ENCODE results near the gene GAP43. TPM values are rescaled to one million over a fixed set of nuclear protein-coding genes. Genes with fewer than 3 reads are reported as not detected.

GAP43 gene
- total RNA-seq, 2 experiments from 2014 or later = not detected

DNA sequence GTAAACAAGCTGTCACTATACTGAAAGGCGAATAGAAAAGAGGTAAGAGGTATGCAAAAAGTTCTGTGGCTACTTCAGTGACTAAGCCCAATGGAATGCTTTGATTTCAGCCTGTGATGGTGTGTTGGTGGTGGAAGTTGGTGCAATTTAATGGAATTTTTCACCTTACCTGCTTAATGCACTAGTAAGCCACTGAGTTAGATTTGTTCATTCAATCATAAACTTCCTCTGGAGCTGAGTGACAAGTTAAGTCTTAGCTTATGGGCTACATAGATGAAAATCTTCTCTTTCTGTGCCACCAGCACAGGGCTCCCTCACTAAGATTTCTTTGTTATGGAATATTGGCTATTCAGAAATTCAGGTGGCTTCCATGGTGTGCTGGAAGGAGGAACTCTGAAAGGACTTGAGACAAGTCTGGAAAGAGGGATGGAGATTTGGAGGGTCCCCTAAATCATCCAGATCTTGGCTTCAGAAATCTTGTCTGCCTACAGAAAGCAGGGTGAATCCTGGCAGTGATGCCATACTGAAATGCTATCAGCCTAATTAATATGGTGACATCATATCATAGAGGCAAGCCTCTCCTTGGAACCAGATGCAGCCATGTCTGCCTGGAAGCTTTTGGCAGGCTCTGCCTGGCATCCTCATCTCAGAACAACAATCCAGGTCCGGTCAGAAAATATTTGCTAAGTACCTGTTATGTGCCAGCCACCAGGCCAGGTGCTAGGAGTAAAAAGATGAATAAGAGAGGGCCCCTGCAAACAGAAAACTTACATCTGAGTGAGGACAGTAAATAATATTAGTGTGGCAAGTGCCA lies 8.1 kb upstream of the GAP43 start:
- ATAC-seq (ENCODE audit: low read depth) = no peak
- no peaks in the 10 kb centered on the region for H3K9me3 Mint-ChIP-seq
- H3K4me1 Mint-ChIP-seq = peaks cover 1% of the 10 kb centered on the region
- no peak overlapping the region for H3K4me3 Mint-ChIP-seq
- H3K36me3 Mint-ChIP-seq = no peaks in the 10 kb centered on the region
- no peak overlapping the region for H3K27ac Mint-ChIP-seq
- DNase-seq = no peak
- peaks cover 16% of the 10 kb centered on the region for H3K27me3 Mint-ChIP-seq
- POLR2A ChIA-PET = no interaction called here

GRCh38 chr3:115616461-115616860 lies 6.8 kb upstream of the GAP43 start:
- no peak overlapping the region for H3K4me3 Mint-ChIP-seq
- H3K9me3 Mint-ChIP-seq = no peaks in the 10 kb centered on the region
- H3K27me3 Mint-ChIP-seq = peaks cover 9% of the 10 kb centered on the region
- peaks cover 1% of the 10 kb centered on the region for H3K4me1 Mint-ChIP-seq
- POLR2A ChIA-PET = no interaction called here
- ATAC-seq (ENCODE audit: low read depth) (no peak), DNase-seq (no peak)
- H3K36me3 Mint-ChIP-seq = no peaks in the 10 kb centered on the region
- H3K27ac Mint-ChIP-seq = no peak overlapping the region

- H3K27me3 Mint-ChIP-seq = peaks cover 14% of the 10 kb centered on the region
- POLR2A ChIA-PET = no interaction called here
- no peaks in the 10 kb centered on the region for H3K36me3 Mint-ChIP-seq
- H3K27ac Mint-ChIP-seq = no peak overlapping the region
- no peaks in the 10 kb centered on the region for H3K9me3 Mint-ChIP-seq
- H3K4me3 Mint-ChIP-seq = no peak overlapping the region
- H3K4me1 Mint-ChIP-seq = peaks cover 1% of the 10 kb centered on the region
- no peak for ATAC-seq (ENCODE audit: low read depth)
- no peak for DNase-seq
Observed at GRCh38 chr3:115617591-115617990, 5.7 kb upstream of the GAP43 start.

- DNase-seq (no peak), ATAC-seq (ENCODE audit: low read depth) (no peak)
- Mint-ChIP-seq H3K4me3 (peak overlapping the region; percentile 25), H3K27me3 (peaks cover 55% of the 10 kb centered on the region), H3K9me3 (no peaks in the 10 kb centered on the region), H3K27ac (no peak overlapping the region), H3K36me3 (no peaks in the 10 kb centered on the region), H3K4me1 (peaks cover 11% of the 10 kb centered on the region)
- POLR2A ChIA-PET = no interaction called here
Observed at GRCh38 chr3:115624029-115624741, 875 bp downstream of the GAP43 start.

- POLR2A ChIA-PET = no interaction called here
- peak overlapping the region; percentile 15 for H3K27ac Mint-ChIP-seq
- no peak overlapping the region for H3K4me3 Mint-ChIP-seq
- H3K36me3 Mint-ChIP-seq = no peaks in the 10 kb centered on the region
- DNase-seq (no peak), ATAC-seq (ENCODE audit: low read depth) (no peak)
- H3K27me3 Mint-ChIP-seq = peaks cover 55% of the 10 kb centered on the region
- H3K4me1 Mint-ChIP-seq = peaks cover 11% of the 10 kb centered on the region
- H3K9me3 Mint-ChIP-seq = no peaks in the 10 kb centered on the region
Observed at GRCh38 chr3:115624901-115625300, 1.6 kb downstream of the GAP43 start.

DNA sequence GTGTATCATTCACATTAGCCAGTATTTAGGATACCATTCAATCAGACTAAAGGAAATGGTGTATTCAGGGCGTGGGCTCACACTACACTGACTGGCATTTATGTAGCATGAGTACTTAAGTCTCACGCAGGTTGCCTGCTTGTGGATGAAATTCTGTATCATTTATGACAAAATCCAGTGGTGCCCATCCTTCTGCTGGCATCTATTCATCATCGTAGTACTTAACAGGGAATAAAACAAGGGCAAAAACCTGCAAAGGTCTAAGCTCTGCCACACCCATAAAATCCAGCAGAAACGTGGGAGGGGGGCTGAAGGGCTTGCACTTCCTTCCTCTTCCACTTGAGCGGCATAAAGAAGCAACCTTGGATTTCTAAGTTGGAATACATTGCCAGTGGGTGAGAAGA lies 2.7 kb downstream of the GAP43 start:
- POLR2A ChIA-PET = no interaction called here
- DNase-seq (no peak), ATAC-seq (ENCODE audit: low read depth) (no peak)
- Mint-ChIP-seq H3K9me3 (no peaks in the 10 kb centered on the region), H3K27me3 (peaks cover 55% of the 10 kb centered on the region), H3K27ac (no peak overlapping the region), H3K36me3 (no peaks in the 10 kb centered on the region), H3K4me1 (peaks cover 11% of the 10 kb centered on the region), H3K4me3 (no peak overlapping the region)

GRCh38 chr3:115626721-115627120 lies 3.4 kb downstream of the GAP43 start:
- DNase-seq (no peak), ATAC-seq (ENCODE audit: low read depth) (no peak)
- POLR2A ChIA-PET = no interaction called here
- Mint-ChIP-seq H3K4me3 (no peak overlapping the region), H3K36me3 (no peaks in the 10 kb centered on the region), H3K27me3 (peaks cover 55% of the 10 kb centered on the region), H3K9me3 (no peaks in the 10 kb centered on the region), H3K27ac (no peak overlapping the region), H3K4me1 (peaks cover 11% of the 10 kb centered on the region)

- ATAC-seq (ENCODE audit: low read depth) = no peak
- H3K36me3 Mint-ChIP-seq = no peaks in the 10 kb centered on the region
Observed at GRCh38 chr3:115627180-115628074, 4.1 kb downstream of the GAP43 start.

GRCh38 chr3:115628075-115628412 lies 4.7 kb downstream of the GAP43 start:
- POLR2A ChIA-PET = no interaction called here
- DNase-seq = no peak
- ATAC-seq (ENCODE audit: low read depth) = no peak
- H3K36me3 Mint-ChIP-seq = no peaks in the 10 kb centered on the region
- no peak overlapping the region for H3K27ac Mint-ChIP-seq
- no peaks in the 10 kb centered on the region for H3K9me3 Mint-ChIP-seq
- H3K4me1 Mint-ChIP-seq = peaks cover 9% of the 10 kb centered on the region
- H3K27me3 Mint-ChIP-seq = peaks cover 50% of the 10 kb centered on the region
- H3K4me3 Mint-ChIP-seq = no peak overlapping the region

More at GRCh38 chr3:115627180-115628074, 4.1 kb downstream of the GAP43 start:
- POLR2A ChIA-PET = no interaction called here
- peaks cover 11% of the 10 kb centered on the region for H3K4me1 Mint-ChIP-seq
- H3K4me3 Mint-ChIP-seq = no peak overlapping the region
- no peaks in the 10 kb centered on the region for H3K9me3 Mint-ChIP-seq
- no peak overlapping the region for H3K27ac Mint-ChIP-seq
- no peak for DNase-seq
- peaks cover 53% of the 10 kb centered on the region for H3K27me3 Mint-ChIP-seq

DNA sequence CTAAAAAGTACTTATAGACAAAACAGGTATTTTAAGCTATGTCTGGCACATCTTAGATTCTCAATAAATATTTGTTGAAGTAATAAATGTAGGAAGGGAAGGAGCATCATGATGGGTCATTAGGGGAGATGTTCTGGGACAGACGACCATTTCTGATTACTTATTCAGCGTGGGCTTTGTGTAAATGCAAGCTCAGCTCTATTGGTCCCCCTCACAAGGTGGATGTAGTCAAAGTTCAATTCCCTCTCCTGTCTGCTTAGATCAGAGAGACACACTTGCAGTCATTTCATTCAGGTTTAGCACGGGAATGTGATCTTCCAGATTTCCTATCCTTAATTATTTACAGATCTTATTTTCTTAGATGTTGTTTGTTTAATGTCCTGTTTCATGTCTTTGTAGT lies 7.5 kb downstream of the GAP43 start:
- no peaks in the 10 kb centered on the region for H3K4me1 Mint-ChIP-seq
- POLR2A ChIA-PET = no interaction called here
- ATAC-seq (ENCODE audit: low read depth) (no peak), DNase-seq (no peak)
- H3K4me3 Mint-ChIP-seq = no peak overlapping the region
- no peaks in the 10 kb centered on the region for H3K36me3 Mint-ChIP-seq
- peaks cover 35% of the 10 kb centered on the region for H3K27me3 Mint-ChIP-seq
- H3K9me3 Mint-ChIP-seq = no peaks in the 10 kb centered on the region
- H3K27ac Mint-ChIP-seq = no peak overlapping the region

GRCh38 chr3:115632026-115632425 lies 8.7 kb downstream of the GAP43 start:
- no peaks in the 10 kb centered on the region for H3K9me3 Mint-ChIP-seq
- H3K27me3 Mint-ChIP-seq = peaks cover 24% of the 10 kb centered on the region
- no peak for ATAC-seq (ENCODE audit: low read depth)
- no peaks in the 10 kb centered on the region for H3K36me3 Mint-ChIP-seq
- H3K4me3 Mint-ChIP-seq = no peak overlapping the region
- no peak overlapping the region for H3K27ac Mint-ChIP-seq
- no peak for DNase-seq
- POLR2A ChIA-PET = no interaction called here
- no peaks in the 10 kb centered on the region for H3K4me1 Mint-ChIP-seq

- peaks cover under 1% of the 10 kb centered on the region for H3K4me1 Mint-ChIP-seq
- peaks cover 18% of the 10 kb centered on the region for H3K27me3 Mint-ChIP-seq
- H3K9me3 Mint-ChIP-seq = peaks cover 2% of the 10 kb centered on the region
- ATAC-seq (ENCODE audit: low read depth) (no peak), DNase-seq (no peak)
- POLR2A ChIA-PET = no interaction called here
- H3K36me3 Mint-ChIP-seq = peaks cover under 1% of the 10 kb centered on the region
- no peak overlapping the region for H3K27ac Mint-ChIP-seq
- H3K4me3 Mint-ChIP-seq = no peak overlapping the region
Observed at GRCh38 chr3:115633467-115633866, 10.2 kb downstream of the GAP43 start.

GRCh38 chr3:115634052-115634451 lies 10.7 kb downstream of the GAP43 start:
- no peak for DNase-seq
- Mint-ChIP-seq H3K4me1 (peaks cover 3% of the 10 kb centered on the region), H3K27ac (no peak overlapping the region), H3K36me3 (peaks cover 3% of the 10 kb centered on the region), H3K27me3 (peaks cover 18% of the 10 kb centered on the region), H3K9me3 (peaks cover 6% of the 10 kb centered on the region), H3K4me3 (no peak overlapping the region)
- ATAC-seq (ENCODE audit: low read depth) = no peak
- POLR2A ChIA-PET = no interaction called here

Measured in activated naive CD8-positive, alpha-beta T cell treated with anti-CD3 and anti-CD28 coated beads, Interleukin-2, amount 10 ng/mL, durations not matched to agents 7 days and 5 days (primary cell).